C4-2B (cell line): ENCODE data around the gene ZNF552.

ENCODE experiments used
- CTCF ChIP-seq: fragments of 450-650 bp; conservative IDR thresholded peaks from 2 replicates; pipeline ENCODE4 v1.5.1; 2017; ENCODE audit warnings: mild to moderate bottlenecking
- ZFX ChIP-seq: fragments of 450-650 bp; IDR thresholded peaks from 2 replicates; pipeline ENCODE4 v1.6.1; 2017

GRCh38 chr19:57818378-57818777 is 3.7 kb upstream of the ZNF552 start:
- TF ChIP-seq CTCF (no peak), ZFX (no peak)
